MM.1S (cell line): Measurements from ENCODE around the gene ADCY2.

Experiments used
- EZH2 ChIP-seq: fragments of 300-600 bp; sonication (generic); optimal IDR thresholded peaks from 2 replicates; pipeline ENCODE3; 2017; ENCODE audit warnings: low read depth, mild to moderate bottlenecking, antibody characterized with exemption, low read length, mixed read lengths
- TF ChIP-seq, protein P1 (sequence below): fragments of 300-600 bp; sonication (generic); IDR thresholded peaks from 2 replicates; pipeline ENCODE4 v1.5.1; 2016; ENCODE audit warnings: antibody characterized with exemption, low read length, mixed read lengths

DNA sequence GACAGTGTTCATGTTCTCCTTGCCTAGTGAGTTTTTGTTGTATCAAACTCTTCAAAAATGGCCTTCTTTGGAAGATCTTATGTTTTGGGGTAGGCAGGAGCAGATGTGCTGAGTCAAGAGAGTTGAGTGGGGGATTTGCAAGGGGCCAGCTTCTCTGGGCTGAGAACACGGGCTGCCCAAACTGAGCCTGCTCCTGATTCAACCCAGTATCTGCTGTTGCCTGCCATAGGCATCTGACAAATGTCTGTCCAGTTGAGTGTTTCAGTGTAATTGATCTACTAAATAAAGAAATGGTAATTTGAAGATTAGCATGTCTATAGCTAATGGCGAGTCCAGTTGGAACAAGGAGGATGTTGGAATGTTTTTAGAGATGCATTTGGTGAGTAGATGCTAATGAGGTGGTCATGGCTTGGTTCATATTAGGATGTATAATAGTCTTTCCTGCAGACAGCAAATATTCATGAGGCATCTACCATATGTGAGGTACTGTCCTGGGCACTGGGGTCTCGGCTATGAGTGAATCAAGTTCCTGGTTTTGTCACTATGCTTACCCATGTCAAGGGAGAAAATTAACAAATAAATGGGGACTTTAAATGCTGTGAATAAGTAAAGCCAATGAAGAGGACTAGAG is 119.5 kb downstream of the ADCY2 start:
- TF ChIP-seq, protein P1, sequence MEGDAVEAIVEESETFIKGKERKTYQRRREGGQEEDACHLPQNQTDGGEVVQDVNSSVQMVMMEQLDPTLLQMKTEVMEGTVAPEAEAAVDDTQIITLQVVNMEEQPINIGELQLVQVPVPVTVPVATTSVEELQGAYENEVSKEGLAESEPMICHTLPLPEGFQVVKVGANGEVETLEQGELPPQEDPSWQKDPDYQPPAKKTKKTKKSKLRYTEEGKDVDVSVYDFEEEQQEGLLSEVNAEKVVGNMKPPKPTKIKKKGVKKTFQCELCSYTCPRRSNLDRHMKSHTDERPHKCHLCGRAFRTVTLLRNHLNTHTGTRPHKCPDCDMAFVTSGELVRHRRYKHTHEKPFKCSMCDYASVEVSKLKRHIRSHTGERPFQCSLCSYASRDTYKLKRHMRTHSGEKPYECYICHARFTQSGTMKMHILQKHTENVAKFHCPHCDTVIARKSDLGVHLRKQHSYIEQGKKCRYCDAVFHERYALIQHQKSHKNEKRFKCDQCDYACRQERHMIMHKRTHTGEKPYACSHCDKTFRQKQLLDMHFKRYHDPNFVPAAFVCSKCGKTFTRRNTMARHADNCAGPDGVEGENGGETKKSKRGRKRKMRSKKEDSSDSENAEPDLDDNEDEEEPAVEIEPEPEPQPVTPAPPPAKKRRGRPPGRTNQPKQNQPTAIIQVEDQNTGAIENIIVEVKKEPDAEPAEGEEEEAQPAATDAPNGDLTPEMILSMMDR, result no peak
- no peak for TF ChIP-seq EZH2
